RWPE1 (cell line): ENCODE results near the gene SKOR2.
A peak's percentile ranks its signal among the peaks of the same experiment; 100 is the strongest.
"Not testable (repeated sequence)": the region's sequence is repeated elsewhere in the genome, so short reads cannot be mapped to it uniquely, and the experiment has no call there.

Experiments
- CTCF ChIA-PET: fragments of 350-600 bp; sonication (Branson Sonifier 250); formaldehyde crosslinking; extraction: SDS; loops from one replicate; lab custom pipeline; 2021; lab: Yijun Ruan, JAX
- POLR2A ChIA-PET: fragments of 400-600 bp; formaldehyde crosslinking; extraction: SDS; loops from one replicate; lab custom pipeline; 2020; ENCODE audit warnings: antibody characterized with exemption; ENCODE audit not compliant: low non-redundant PET; lab: Yijun Ruan, JAX
- DNase-seq: peaks from one replicate; pipeline ENCODE4 v3.0.0; 2012; ENCODE audit warnings: low spot score
- H3K27ac ChIP-seq: fragments of 450-650 bp; 2 replicates; pipeline ENCODE4 v1.5.1; 2017
- CTCF ChIP-seq: fragments of 450-650 bp; conservative IDR thresholded peaks from 2 replicates; pipeline ENCODE4 v1.5.1; 2017; ENCODE audit warnings: low read depth, mild to moderate bottlenecking

The SKOR2 gene

GRCh38 chr18:47184419-47185050 is 66.9 kb downstream of the SKOR2 start:
- H3K27ac ChIP-seq: no peak overlapping the region
- TF ChIP-seq CTCF: no peak
- ChIA-PET POLR2A (no interaction called here), CTCF (no interaction called here)
- no peak for DNase-seq

GRCh38 chr18:47182156-47182555 is 69.3 kb downstream of the SKOR2 start:
- CTCF ChIA-PET, H3K27ac ChIP-seq, POLR2A ChIA-PET, DNase-seq: not testable (repeated sequence)

DNA sequence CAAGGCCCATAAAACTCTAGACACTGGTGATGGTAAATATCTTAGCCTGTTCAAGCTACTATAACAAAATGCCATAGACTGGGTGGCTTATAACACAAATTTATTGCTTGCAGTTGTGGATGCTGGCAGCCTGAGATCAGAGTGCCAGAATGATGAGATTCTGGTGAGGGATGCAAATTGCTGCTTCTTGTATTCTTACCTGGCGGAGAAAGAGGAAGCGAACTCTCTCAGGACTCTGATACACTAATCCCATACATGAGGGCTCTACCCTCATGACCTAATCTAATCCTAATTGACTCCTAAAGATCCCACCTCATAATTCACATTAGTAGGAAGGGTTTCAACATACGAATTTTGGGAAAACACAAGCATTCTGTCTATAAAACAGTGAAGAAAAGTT is 70.7 kb downstream of the SKOR2 start:
- DNase-seq: no peak
- no peak overlapping the region for H3K27ac ChIP-seq
- no peak for TF ChIP-seq CTCF
- CTCF ChIA-PET: no interaction called here
- POLR2A ChIA-PET: no interaction called here

DNA sequence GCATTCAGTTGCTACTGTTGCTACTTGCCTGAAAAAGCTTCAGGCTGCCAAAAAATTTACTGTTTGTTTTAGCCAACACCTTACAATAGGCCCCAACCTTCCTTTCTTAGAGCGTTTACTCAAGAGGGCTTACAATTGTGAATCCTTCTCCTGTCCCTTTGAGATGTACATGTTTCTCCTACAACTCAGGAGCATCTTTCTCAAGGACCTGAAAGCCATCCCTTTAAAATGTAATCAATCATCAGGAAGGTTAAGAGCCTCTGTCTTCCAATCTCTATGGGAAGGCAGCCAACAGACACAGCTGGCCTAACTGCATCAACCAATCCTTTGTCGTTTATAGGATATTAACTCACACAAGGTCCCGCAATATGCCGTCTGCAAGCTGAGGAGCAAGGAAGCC is 71.9 kb downstream of the SKOR2 start:
- TF ChIP-seq CTCF: no peak
- ChIA-PET POLR2A (no interaction called here), CTCF (interaction anchor here (0.6 kb wide), 1 partner anchor 1056 kb away, joined by 4 read pairs; no protein-coding TSS in a partner anchor)
- no peak overlapping the region for H3K27ac ChIP-seq
- no peak for DNase-seq

GRCh38 chr18:47175898-47176575 is 75.4 kb downstream of the SKOR2 start, which contains the start of gene IER3IP1:
Gene IER3IP1, minus strand, starts transcription at chr18:47176364. Its CDS starts 87 bp downstream, at chr18:47176277.
- no peak for TF ChIP-seq CTCF
- CTCF ChIA-PET: no interaction called here
- POLR2A ChIA-PET: no interaction called here
- peak within 1 kb of the TSS; percentile 75 for H3K27ac ChIP-seq
- DNase-seq: peak; percentile 70

GRCh38 chr18:47175283-47175897 is 76.1 kb downstream of the SKOR2 start:
- no peak for TF ChIP-seq CTCF
- POLR2A ChIA-PET: no interaction called here
- no peak for DNase-seq
- CTCF ChIA-PET: no interaction called here
- H3K27ac ChIP-seq: peak overlapping the region; percentile 75
